NCI-H1092 treated with DMSO at 0.1 percent for 48 hours (cell line): ENCODE measurements around the gene RAB14.
"Not testable (repeated sequence)": the region's sequence is repeated elsewhere in the genome, so short reads cannot be mapped to it uniquely, and the experiment has no call there.

Source experiments
- DNase-seq: peaks from one replicate; lab custom pipeline; 2025; lab: John Stamatoyannopoulos, UW

Gene RAB14

GRCh38 chr9:121189660-121190059, 12.0 kb downstream of the RAB14 start:
- DNase-seq: no peak

GRCh38 chr9:121189006-121189405, 12.7 kb downstream of the RAB14 start:
- DNase-seq: no peak

- no peak for DNase-seq
These were observed 13.9 kb downstream of the RAB14 start for GRCh38 chr9:121187636-121188305.

- no peak for DNase-seq
These were observed 15.8 kb downstream of the RAB14 start for GRCh38 chr9:121185774-121186403.

- DNase-seq: no peak
These were observed 16.4 kb downstream of the RAB14 start for GRCh38 chr9:121185178-121185745.

- no peak for DNase-seq
These were observed 17.2 kb downstream of the RAB14 start for GRCh38 chr9:121184463-121184862.

DNA sequence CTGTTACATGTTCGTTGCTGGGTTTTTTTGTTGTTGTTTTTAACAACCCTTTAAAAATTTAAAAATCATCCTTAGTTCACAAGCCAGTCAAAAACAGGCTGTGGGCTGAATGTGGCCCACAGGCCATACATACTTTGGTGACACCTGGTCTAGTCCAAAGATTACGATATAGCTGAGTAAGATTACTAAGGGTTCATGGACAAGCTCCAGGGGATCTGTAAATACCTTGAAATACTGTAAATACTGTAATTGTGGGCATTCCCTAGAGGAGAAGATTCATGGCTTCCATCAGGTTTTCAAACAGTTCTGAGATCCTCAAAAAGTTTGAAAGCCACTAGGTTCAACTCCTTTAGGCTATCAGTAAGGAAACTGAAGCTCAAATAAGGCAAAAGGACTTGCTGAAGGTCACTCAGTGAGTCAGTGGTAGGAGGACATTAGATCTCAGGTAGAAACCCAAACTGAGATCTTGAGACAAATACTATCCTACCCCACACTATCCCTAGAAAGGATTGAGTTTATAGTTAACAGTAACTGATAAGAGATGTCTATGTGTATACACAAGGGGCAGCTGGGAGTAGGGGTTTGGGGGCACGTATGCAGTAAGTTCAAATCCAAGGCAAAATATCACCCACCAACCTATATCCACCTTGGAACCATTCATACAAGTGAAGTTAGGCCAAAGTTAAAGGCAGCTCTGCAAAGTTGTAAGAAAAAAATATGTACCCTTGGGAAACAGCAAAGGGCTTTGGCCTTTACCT, 17.8 kb downstream of the RAB14 start:
- DNase-seq: no peak

DNA sequence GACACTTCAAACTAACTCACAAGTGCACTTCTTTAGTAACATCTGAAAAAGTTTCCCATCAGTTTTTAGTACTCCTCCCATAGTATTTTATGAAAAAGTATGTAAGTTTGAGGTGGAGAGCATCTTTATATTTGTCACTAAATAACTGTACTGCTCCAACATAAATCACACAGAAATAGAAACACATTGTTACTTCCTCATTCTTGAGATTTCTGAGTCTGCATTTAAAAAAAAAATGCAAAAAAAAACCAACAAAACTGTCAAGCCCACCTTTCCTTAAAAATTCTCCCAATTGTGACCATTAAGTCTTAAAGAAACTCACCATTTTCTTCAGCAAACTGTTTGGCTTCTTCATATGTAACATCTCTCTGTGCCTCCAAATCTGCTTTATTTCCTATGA, 18.7 kb downstream of the RAB14 start:
- no peak for DNase-seq

GRCh38 chr9:121182101-121182836, 19.4 kb downstream of the RAB14 start:
- no peak for DNase-seq

DNA sequence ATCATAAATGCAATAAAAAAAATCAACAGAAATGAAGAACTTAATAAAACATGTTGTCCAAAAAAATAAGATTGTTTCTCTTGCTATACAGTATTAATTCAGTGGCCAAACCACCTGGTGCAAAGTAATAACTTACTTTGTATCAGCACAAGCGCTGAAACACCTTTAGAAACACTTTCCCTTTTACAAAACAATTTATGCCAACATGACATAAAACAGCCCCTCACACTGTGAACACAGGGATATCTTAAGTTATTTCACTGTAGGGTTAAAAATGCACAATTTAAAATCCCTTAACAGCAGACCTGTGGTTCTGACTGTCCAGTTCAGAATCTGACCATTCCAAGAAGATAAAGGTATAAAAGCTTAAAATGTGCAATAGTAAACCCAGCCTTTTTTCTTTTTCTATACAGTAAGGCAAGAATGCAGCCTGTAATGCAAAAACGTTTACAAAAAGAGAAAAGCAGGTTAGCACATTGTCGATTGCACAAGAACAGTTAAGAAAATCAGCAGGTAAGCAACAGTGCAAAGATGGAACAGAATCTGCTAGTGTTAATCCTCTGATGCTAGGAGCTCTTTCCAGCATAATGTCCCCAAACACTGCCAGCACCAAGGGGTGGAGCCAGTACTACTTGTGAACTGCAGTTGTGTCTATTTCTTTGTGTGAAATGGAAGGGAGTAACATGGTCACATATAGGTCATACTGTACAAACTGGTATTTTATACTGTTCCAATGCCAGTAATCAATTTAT, 21.6 kb downstream of the RAB14 start:
- no peak for DNase-seq

- DNase-seq: not testable (repeated sequence)
These were observed 22.3 kb downstream of the RAB14 start for GRCh38 chr9:121179373-121179721.

DNA sequence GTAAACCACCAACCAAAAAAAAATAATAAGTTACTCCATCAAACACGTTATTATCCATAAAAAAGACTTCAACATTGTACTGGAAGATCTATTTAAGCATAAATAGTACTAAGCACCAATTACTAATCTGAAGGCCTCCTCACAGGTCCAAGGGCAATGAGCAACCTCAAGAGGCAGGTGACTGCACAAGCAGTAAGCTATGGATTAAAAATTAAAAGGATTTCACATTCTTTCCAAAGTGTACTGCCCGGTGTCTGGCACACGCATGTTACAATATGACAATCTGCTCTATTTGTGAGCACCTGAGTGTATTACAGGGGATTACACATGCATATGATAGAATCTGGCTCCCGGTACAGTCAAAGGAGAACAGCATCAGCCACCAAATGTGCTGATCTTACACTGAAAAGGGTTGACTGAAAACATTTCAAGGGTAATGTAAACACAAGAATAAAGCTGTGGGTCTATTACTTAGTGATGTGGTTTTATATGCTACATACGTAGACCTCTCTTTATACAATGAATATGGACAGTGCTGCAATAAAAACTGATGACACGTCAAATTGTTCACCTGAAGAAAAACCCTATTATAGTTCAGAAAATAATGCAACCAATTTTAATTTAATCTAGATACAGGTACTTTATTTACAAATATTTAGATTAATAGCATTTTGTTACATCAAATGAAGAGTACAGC, 22.8 kb downstream of the RAB14 start:
- DNase-seq: no peak

DNA sequence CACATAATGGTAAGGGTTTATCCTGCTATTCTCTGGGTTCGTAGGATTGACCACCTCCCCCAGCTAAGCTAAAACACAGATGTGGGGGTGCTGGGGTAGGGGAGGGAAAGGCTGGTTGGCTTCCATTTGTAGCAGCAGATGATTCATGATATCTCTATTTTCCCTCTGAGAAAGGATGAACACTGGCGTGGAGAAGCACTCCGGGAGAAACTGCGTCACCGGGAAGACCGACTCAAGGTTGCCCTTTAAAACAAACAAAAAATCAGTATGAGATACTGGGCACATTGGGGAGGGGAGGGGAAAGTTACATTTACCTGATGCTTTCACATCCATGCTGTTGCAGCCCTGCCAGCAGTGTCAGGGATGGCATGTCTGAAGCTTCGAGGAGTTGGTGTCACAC, 28.2 kb downstream of the RAB14 start:
- no peak for DNase-seq

- no peak for DNase-seq
These were observed 28.8 kb downstream of the RAB14 start for GRCh38 chr9:121172726-121173487.

DNA sequence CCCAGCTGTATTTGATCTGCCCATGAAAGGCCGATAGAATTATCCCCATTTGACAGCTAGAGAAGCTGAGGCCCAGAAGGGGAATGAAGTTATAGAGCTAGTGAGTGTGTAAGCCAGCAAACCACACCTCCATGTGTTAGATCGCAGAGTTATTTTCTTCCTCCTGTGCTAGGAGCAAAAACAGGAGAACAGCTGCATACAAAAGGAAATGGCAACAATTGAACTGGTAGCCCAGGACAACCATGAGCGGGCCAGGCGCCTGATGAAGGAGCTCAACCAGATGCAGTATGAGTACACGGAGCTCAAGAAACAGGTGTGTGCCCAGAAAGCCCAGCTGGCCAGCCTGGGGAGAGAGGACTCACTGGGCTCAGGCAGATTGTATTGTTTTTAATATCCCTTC, 30.4 kb downstream of the RAB14 start:
- no peak for DNase-seq

DNA sequence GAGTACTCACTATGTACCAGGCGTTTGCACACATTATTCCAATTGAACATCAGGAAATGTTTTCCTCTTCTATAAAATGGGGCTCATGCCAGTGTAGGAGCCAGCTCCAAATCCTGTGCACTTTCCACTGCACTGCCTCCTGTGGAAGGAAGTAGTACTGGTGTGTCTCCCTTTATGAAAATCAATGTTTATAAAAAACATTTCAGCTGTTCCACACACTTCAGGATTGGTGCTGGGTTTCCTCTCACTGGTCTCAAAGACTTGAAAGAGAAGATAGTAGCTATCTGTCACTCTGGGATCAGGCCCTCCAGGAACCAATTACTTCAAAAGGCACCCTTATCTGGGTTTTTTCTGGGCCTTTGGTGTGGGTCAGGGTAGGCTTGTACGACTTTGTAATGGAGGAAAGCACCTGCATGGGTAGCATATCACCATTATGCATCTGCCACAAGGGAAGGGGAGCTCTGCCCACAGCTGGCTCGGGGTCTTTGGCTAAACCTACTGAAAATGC, 32.5 kb downstream of the RAB14 start:
- DNase-seq: no peak

DNA sequence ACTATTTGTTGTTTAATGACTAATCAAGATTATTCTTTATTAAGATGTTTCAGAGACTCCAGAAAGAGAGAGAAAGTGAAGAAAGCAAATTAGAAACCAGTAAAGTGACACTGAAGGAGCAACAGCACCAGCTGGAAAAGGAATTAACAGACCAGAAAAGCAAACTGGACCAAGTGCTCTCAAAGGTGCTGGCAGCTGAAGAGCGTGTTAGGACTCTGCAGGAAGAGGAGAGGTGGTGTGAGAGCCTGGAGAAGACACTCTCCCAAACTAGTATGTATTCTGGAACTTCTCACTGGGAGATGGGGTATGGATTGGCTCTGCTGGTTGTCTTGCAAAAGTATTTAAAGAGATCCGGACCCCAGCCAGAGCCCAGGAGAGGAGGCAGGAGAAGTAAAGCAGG, 33.6 kb downstream of the RAB14 start:
- DNase-seq: no peak

DNA sequence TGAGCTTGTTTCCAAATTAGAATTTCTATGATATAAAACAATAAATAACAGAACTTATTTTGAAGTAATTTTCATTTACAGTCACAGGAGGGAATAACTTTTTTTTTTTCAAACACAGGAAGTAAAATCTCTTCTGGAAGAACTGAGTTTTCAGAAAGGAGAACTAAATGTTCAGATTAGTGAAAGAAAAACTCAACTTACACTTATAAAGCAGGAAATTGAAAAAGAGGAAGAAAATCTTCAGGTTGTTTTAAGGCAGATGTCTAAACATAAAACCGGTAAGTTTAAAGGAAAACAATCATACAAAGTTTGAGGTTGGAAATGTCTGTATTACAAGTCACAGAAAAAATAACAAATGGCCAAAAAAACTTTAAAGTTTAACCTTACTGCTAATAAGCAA, 41.6 kb downstream of the RAB14 start:
- no peak for DNase-seq

- no peak for DNase-seq
These were observed 43.7 kb downstream of the RAB14 start for GRCh38 chr9:121157939-121158338.

GRCh38 chr9:121156263-121156731, 45.4 kb downstream of the RAB14 start:
- no peak for DNase-seq
